Measurements from ENCODE around the gene PBX3.

PBX3 gene

DNA sequence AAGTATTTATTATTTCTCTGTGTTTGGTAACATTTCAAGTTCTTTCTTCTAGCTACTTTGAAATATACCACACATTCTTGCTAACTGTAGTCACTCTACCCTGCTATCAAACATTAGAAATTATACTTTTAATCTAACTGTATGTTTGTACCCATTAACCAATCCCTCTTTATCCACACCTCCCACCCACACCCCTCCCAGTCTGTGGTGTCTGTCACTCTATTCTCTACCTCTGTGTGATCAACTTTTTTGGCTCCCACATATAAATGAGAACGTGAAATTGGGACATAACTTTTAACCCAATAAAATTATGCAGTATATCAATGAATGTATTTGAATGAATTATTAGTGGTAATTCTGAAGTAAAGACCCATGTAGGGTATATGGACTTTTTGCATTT is 79.7 kb downstream of the PBX3 start:
- DNase-seq = no peak

- peak; percentile 39 for DNase-seq
Observed at GRCh38 chr9:125829743-125830142, 82.6 kb downstream of the PBX3 start.

- no peak for DNase-seq
Observed at GRCh38 chr9:125831054-125831453, 83.9 kb downstream of the PBX3 start.

DNA sequence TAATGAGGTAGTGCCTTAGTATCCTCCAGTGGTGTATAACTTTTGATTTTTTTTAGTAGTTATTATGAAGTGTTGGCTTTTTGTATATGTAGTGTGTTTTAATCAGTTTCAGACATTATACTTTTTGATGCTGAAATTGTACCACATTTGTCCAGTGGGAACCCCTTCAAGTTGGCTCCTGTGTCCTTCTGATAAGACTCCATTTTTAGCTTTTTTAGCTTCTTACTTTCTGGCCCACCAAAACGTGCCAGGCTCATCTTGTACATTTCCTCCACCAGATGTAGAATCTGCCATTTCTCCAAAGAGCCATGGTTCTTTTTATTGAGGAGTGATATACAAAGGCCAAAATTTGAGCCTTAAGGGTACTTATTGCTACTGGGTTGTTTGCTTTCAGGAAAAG is 84.4 kb downstream of the PBX3 start:
- no peak for DNase-seq

DNA sequence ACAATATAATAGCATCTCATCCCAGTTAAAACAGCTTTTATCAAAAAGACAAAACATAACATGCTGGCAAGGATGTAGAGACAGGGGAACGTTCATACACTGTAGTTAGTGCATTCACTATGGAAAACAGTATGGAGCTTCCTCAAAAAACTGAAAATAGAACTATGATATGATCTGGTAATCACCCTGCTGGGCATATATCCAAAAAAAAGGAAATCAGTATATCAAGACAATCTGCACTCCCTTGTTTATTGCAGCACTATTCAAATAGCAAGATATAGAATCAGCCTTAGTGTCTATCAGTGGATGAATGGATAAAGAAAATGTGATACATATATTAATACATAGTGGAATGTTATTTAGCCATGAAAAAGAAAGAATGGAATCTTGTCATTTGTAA is 88.5 kb downstream of the PBX3 start:
- DNase-seq = no peak

GRCh38 chr9:125839317-125839716 is 92.1 kb downstream of the PBX3 start:
- DNase-seq = no peak

DNA sequence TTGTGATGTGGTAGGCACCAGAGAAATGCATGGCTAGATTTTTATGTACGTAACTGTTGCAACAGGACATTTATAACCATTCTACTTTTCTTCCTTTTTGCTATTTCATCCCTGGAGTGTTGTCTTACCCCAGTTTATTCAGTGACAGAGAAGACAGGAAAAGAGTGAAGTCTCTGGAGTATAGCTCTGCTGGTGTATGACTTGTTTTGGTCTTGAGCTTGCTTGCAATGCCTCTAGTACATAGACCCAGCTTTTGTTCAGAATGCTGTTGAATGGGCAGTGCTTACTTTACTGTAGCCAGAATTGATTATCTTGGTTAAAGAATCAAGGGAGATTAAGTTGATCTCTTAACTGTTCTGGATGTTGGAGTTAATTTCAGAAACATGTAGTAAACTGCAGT is 94.3 kb downstream of the PBX3 start:
- no peak for DNase-seq

DNA sequence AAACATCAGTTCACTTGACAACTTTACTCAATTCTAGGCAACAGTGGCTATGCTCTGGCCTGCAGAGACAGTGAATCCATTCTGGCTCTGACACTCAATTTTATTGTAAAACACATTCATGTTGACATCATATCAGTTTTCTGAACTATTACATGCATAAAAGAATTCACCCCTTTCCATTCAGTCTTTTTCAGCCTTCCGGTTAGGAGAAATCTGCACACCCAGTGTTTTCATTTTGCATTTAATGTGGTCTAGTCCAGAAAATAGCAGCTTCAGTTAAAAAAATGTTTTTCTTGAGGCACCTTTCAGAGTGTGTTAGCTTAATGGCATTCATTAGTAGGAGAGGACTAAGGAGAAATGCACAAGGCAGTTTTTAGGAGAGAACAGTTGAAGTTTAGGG is 95.1 kb downstream of the PBX3 start:
- DNase-seq = no peak

- DNase-seq = no peak
Observed at GRCh38 chr9:125843646-125844045, 96.5 kb downstream of the PBX3 start.

- no peak for DNase-seq
Observed at GRCh38 chr9:125844611-125845010, 97.4 kb downstream of the PBX3 start.

GRCh38 chr9:125845271-125845808 is 98.2 kb downstream of the PBX3 start:
- DNase-seq = no peak

- no peak for DNase-seq
Observed at GRCh38 chr9:125847735-125848134, 100.6 kb downstream of the PBX3 start.

DNA sequence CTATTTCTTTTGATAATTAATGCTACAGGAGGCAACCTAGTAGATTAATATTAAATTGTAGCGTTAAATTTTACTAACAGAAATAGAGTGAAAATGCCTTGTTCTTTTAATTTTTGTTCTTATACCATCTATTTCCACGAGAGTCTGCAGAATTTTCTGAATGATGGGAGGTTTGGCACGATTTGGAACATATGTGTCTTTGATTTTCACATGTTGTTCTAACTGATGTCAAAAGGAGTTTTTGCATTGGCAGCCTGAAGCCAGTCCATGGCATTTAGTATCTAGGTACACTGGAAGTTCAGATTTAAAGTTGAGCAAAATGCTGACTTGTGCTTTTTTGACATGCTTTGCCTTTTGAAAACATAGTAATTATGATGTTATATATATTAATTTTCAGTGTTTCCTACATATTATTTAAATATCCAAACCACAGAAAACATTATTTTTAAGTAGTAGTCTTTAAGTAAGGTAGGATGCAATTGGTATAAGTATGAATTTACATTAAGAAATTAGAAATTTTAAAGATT is 103.0 kb downstream of the PBX3 start:
- no peak for DNase-seq

- no peak for DNase-seq
Observed at GRCh38 chr9:125850763-125851162, 103.6 kb downstream of the PBX3 start.

DNA sequence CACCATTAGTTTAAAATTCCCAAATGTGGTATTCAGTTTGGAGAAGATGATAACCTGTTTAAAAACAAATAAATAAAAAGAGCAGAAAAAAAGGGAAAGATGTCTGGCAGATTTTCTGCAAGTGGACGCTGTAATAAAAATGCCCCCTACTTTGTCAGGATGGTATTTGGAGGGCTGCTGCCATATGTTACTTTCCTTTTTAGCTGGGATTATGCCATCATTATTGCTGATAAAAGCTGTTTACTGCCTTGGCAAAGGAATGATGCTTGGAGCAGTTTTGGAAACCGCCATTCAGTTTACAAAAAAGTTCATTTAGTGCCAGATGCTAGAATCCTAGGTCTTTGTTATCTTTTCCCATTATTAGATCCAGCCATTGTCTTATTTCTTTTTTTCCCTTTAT is 104.8 kb downstream of the PBX3 start:
- no peak for DNase-seq

DNA sequence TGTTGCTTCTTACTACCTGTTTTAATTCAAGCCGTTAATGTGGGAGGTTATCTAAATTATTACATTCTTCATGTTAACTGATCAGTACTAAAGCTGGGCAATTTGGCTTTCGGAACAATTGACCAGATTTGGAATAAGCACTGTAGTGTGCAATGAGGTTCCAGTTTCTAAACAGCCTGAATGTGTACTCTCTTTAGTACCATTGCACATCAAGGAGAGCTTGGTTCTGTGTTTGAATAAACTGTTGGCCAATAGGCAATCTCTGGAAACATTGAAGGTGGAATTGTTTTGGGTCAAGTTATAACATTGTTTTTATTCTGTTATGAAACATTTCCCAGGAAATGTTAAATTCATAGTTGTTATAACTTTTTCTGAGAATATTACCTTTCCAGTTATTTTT is 105.2 kb downstream of the PBX3 start:
- no peak for DNase-seq

DNA sequence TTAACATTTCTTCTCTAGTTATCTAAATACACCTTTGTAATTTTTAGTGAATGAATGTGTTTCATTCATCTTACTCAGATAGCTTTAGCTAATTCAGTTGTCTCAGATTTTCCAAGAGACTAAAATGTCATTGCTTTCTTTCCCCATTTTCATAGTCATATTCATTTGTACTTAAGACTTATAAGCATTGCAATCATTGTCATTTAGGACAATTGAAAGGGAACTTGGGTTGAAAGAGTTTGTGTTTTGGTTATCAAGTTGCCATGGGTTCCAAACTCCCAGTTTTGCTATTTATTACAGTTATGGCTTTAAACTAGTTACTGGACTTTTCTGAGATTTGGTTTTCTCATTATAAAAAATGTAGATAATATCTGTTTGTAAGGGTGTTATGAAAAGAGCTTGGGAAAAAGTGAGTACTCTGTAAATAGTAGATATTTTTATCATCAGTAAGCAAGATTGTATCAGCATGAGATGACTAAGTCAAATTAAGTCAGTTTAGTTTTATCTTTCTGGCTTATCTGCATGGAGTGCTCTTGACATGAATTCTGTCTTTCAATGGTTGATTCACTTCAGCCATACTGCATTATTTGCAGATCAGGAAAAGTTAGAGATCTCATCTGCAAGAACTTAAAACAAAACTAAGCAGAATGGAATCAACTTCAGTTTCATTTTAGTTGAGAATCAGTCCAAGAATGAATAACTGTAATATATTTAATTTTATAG is 107.5 kb downstream of the PBX3 start:
- no peak for DNase-seq

DNA sequence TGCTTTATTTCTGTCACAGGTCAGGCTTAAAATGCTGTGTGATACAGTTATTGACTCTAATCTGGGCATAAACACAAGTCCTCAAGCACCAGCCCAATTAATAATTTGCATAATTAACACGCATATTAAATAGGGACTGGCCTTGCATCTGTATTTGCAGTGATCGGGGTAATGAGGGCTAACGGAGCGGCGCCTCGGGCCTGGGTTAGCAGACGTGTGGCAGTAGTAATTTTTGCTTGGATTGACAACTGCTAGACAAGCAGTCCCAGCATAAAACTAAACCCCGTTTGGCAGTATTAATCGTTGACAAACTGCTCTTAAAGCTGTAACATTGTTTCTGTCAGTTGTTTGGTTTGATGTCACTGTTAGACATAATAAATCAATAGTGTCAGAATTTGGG is 109.2 kb downstream of the PBX3 start:
- DNase-seq = no peak

GRCh38 chr9:125861405-125862058 is 114.4 kb downstream of the PBX3 start:
- no peak for DNase-seq

GRCh38 chr9:125863923-125864322 is 116.8 kb downstream of the PBX3 start:
- DNase-seq = no peak

- no peak for DNase-seq
Observed at GRCh38 chr9:125867751-125868415, 120.7 kb downstream of the PBX3 start.

- no peak for DNase-seq
Observed at GRCh38 chr9:125878164-125878631, 131.0 kb downstream of the PBX3 start.

DNA sequence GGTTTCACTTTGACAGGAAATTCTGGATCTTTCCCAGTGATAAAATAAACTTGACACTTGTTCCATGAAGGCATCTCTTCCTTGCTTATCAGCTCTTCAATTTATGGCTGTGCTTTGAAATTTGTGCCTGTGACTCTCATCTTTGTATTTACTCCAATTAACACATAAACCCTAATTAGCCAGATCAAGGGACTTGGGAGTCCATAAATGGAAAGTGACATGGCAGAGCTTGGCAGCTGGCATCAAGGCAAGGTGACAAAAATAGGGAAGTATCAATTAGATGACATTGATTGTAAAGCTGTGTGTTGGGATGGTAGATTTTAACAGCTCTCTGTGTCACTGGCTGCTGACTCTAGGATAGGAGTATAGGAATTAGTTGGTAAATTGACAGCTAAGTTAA is 133.9 kb downstream of the PBX3 start:
- DNase-seq = no peak

Measured in stimulated activated CD4-positive, alpha-beta T cell treated with anti-CD3 and anti-CD28 coated beads, Interleukin-12 subunit alpha, Interleukin-12 subunit beta, amount 100 ng/mL, for 4 hours (primary cell).